CD4-positive, alpha-beta T cell treated with Interleukin-12 subunit alpha and Interleukin-12 subunit beta, for 1 hour (primary cell): ENCODE data around the gene VIM.
"Not testable (repeated sequence)": the region's sequence is repeated elsewhere in the genome, so short reads cannot be mapped to it uniquely, and the experiment has no call there.

Experiments
- DNase-seq: peaks from one replicate; pipeline ENCODE4 v3.0.0-alpha.2; 2020

Gene VIM

GRCh38 chr10:17257466-17258321 lies 29.7 kb downstream of the VIM start:
- DNase-seq = peak; percentile 77

DNA sequence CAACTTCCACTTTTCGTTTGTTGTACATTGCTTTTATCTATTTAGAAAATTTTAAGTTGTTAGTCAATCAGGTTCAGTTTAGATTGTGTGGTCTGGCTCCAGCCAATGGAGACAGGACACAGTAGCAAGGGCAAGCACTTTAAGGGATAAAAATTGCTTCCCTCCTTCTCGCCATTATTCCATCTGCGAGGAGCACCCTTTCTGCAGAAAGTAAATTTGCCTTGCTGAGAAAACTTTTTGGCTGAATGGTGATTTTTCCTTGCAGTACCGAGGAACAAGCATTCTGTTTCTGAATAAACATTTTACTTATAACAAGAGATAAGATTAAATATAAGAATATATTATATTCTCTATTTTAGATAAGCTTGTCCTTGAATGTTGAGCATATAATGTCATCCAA lies 34.5 kb downstream of the VIM start:
- DNase-seq = no peak

GRCh38 chr10:17263580-17263979 lies 35.5 kb downstream of the VIM start:
- DNase-seq = no peak

DNA sequence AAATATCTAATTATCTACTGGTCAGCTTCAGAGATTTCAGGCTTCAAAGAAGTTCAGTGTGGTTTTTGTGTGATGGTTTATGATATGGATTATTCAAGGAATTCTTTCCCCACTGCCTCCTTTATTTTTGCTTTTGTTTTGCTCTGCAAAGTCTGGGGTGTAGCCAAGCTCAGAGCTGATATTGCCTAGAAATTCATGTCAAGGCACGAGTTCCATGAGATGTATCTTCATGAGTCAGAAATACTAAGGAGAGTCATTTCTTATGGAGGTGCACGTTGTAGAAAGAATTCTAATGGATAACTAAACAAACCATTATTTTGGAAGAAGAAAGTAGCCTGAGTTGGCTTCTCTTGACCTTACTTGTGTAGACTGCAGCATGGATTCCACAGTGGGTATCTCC lies 37.4 kb downstream of the VIM start:
- DNase-seq = no peak

- DNase-seq = not testable (repeated sequence)
These were observed 38.5 kb downstream of the VIM start for GRCh38 chr10:17266549-17266948.

DNA sequence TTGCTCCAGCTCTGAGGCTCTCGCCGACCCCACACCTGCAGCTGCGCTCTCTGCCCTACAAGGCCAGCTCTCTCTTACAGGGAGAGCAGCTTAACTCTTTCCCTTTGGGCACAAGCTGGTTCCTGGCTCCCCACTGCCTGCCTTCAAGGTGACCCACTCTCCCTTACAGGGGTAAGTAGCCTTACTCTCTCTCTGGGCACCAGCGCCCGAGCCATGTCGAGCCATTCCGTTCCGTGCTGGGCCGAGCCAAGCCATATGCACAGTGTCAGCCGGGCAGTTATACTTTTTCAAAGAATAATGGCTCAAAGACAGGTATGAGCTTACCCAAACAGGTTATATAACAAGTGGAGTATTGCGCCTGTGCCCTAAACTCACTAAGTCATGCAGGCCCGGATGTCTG lies 44.6 kb downstream of the VIM start:
- DNase-seq = no peak

DNA sequence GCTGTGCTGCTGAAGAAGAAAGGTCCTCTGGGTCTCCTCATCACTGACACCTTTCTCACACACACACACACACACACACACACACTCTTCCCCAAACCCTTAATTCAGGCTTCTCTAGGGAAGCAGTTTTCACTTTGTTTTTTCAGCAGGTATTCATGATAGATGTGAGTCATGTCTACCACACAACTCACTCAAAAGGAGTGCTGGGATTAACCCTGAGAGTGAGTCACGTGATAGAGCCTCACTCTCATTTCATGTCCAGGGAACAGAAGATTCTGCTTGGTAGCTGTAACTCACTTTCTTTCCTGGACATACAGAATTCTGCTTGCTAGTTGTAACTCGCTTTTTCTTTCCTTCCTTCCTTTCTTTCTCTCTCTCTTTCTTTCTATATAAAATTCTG lies 45.4 kb downstream of the VIM start:
- no peak for DNase-seq

DNA sequence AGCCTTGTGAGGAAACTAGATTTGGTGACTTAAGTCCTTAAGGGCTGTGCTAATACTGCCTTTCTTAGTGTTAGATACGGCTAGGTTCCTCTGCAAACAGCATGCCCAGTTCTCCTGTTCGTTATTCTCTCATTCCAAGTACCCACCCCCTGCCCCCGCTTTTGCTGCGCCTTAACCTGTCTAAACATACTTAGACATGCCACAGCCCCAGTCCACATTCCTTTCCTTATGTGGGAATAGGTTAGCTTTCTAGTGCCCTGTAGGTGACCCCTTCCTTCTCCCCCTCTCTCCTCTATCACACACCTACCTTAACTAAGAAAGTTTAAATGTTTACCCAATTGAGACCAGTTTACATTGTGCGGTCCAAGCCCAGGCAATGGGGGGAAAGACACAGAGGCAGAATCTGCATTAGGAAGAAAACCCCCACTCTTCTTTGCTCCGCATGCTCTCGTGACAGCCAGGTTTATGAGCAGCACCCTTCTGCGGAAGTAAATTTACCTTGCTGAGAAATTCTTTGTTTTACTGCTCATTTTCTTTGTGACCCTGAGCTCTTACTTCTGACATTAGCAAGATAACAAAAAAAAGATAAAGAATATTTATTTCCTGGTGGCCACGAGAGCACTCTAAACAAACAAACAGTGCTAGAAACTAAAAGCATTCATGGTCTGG lies 48.8 kb downstream of the VIM start:
- no peak for DNase-seq

DNA sequence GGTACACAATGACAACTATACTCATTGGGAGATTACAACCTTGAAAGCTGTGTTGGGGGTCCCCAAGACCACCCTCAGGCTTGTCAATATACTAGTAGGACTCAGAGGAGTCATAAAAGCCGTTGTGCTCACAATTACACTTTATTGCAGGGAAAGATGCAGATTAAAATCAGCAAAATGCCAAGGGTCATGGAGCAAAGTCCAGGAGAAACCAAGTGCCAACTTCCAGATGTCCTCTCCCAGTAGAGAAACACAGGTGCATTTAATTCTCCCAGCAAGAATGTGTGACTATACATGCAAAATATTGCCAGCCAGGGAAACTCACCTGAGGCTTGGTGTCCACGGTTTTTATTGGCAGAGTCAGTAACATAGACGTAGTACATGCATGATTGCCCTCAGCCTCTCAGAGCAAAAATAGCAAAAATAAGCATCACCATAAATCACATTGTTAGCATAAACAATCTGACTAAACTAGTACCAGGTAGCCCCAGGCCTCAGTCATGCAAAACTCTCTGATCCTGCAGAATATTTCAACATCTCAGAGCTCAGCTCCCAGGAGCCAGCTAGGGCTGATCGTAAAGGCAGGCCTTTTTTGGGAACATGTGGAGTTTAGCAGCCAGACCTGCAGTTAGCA lies 50.7 kb downstream of the VIM start:
- DNase-seq = no peak

DNA sequence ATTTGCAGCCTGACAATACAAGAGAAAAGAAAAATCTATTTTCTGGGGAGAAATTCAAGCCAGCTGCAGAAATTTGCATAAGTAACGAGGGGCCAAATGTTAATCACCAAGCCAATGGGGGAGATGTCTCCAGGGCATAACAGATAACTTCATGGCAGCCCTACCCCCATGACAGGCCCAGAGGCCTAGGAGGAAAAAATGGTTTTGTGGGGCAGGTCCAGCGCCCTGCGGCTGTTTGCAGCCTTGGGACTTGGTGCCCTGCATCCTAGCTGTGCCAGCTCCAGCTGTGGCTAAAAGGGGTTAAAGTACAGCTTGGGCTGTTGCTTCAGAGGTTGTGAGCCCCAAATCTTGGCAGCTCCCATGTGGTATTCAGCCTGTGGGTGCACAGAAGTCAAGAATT lies 54.3 kb downstream of the VIM start:
- no peak for DNase-seq

DNA sequence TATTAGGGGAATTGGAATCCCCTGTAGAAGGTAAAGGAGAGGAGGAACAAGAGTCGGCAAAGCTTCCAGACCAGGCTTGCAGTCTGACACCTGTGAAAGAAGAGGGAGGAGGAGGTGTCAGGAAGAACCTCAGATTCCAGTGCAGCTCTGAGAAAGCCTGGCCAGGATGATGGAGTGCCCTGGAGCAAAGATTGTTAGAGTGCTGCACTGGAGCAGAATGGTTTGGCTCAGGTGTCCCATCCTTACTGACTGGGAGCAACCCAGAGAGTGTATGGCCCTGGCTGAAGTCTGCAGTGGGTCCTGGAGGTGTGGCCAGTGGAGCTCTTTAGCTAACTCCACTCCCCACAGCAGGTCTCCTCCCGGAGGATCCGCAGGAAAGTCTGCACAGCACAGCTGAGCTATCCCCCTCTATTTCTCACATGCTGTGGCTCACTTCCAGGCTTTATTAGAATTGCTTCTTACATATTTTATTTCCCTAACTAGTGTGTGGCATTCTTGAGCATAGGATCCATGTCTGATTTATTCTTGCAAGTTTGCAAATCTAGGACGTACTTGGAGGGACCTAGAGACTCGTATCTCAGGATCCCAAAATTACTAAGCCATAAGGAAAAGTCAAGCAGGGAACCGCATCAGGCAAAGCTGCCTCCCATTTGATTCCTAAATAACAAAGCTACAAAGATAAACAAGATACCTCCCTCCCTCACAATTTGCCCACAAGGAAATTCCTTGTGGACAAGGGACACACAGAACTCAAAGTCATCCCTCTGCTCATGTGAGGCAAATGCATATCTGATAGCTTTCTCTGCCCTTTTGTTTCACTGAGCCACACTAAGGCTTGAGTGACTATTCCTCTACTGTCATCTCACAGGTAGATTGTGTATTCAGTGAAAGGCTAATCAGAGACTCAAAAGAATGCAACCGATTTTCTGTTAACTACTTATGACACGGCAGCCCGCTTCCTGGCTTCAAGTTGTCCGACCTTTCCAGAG lies 58.8 kb downstream of the VIM start:
- DNase-seq = no peak
